ENCODE results near the gene HS1BP3.

DNA sequence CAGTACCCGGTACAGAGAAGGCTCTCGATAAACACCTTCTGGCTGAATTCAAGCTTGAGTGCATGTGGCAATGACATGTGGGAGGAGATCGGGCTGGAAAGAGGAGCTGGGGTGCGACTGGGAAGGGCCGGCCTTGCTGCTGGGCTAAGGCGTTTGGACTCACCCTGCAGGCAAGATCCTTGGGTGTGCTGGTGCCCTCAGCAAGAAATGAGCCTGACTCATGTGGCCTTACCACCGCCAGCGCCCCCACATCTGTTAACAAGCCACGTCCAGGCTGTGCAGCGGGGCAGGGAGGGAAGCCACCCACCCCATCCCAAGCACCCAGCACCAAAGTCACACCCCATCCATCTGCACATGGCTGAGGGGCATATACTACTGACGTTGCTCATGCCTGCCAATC, 1.3 kb downstream of the HS1BP3 start:
- TF ChIP-seq, protein P1, sequence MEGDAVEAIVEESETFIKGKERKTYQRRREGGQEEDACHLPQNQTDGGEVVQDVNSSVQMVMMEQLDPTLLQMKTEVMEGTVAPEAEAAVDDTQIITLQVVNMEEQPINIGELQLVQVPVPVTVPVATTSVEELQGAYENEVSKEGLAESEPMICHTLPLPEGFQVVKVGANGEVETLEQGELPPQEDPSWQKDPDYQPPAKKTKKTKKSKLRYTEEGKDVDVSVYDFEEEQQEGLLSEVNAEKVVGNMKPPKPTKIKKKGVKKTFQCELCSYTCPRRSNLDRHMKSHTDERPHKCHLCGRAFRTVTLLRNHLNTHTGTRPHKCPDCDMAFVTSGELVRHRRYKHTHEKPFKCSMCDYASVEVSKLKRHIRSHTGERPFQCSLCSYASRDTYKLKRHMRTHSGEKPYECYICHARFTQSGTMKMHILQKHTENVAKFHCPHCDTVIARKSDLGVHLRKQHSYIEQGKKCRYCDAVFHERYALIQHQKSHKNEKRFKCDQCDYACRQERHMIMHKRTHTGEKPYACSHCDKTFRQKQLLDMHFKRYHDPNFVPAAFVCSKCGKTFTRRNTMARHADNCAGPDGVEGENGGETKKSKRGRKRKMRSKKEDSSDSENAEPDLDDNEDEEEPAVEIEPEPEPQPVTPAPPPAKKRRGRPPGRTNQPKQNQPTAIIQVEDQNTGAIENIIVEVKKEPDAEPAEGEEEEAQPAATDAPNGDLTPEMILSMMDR (IDR thresholded peaks at IDR 0.05 in 8 of 11, conservative IDR thresholded peaks at IDR 0.05 in 3 of 11), result no peak
- no peak for TF ChIP-seq POLR2A (IDR thresholded peaks at IDR 0.05)
- TF ChIP-seq POLR2AphosphoS5 (IDR thresholded peaks at IDR 0.05), result no peak

Data from spleen (tissue), 7 donors.